ENCODE data around the gene TTL.
"Not testable (repeated sequence)": the region's sequence is repeated elsewhere in the genome, so short reads cannot be mapped to it uniquely, and the experiment has no call there.

TTL gene

GRCh38 chr2:112518807-112519206 lies 36.9 kb downstream of the TTL start:
- DNase-seq (ENCODE audit: extremely low read depth, low read depth) = no peak
- no peak overlapping the region for H3K4me3 ChIP-seq (replicated peaks; ENCODE audit: low read depth, low read length)
- TF ChIP-seq CTCF (IDR thresholded peaks at IDR 0.05; ENCODE audit: low read depth, low read length, missing control alignments) = no peak

DNA sequence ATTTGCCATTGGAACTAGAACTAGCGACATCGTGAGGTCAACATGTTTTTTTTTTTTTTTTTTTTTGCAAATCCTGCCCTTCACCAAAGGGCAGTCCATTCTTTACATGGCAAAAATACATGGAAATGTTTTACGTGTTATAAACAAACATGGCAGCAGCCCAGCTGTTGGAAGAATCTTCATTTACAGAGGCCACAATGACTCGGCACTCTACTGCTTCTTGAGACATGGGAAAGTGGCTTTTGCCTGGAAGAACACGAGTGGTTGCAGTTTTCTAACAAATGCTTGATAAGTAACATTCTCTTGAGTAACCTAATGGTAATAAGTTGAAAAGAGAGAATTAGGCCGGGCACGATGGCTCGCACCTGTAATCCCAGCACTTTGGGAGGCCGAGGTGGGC lies 37.5 kb downstream of the TTL start:
- TF ChIP-seq CTCF (IDR thresholded peaks at IDR 0.05; ENCODE audit: low read depth, low read length, missing control alignments) = no peak
- DNase-seq (ENCODE audit: extremely low read depth, low read depth) = no peak
- H3K4me3 ChIP-seq (replicated peaks; ENCODE audit: low read depth, low read length) = no peak overlapping the region

- no peak for DNase-seq (ENCODE audit: extremely low read depth, low read depth)
- no peak overlapping the region for H3K4me3 ChIP-seq (replicated peaks; ENCODE audit: low read depth, low read length)
- TF ChIP-seq CTCF (IDR thresholded peaks at IDR 0.05; ENCODE audit: low read depth, low read length, missing control alignments) = no peak
These were observed 38.4 kb downstream of the TTL start for GRCh38 chr2:112520234-112520783.

DNA sequence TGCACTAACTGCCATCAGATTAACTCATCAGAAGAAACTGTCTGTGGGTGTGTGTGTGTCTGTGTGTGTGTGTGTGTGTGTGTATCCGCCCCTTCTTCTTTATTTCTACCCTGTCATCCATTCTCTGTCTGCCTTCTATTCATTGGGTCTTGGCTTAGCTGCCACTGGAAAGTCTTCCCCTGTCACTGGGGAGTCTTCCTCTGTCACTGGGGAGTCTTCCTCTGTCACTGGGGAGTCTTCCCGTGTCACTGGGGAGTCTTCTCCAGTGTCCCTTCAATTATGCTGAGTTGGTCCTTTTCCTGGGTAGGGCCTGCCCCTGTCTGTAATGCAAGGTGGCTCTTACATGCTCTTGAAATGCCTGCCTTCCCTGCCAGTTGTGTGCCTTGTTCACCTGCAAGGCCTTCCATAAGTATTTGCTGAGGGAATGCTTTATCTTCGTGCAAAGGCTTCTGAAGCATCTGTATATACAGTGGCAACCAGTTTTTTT lies 41.4 kb downstream of the TTL start:
- no peak for TF ChIP-seq CTCF (IDR thresholded peaks at IDR 0.05; ENCODE audit: low read depth, low read length, missing control alignments)
- H3K4me3 ChIP-seq (replicated peaks; ENCODE audit: low read depth, low read length) = no peak overlapping the region
- no peak for DNase-seq (ENCODE audit: extremely low read depth, low read depth)

- DNase-seq (ENCODE audit: extremely low read depth, low read depth); H3K4me3 ChIP-seq (replicated peaks; ENCODE audit: low read depth, low read length): not testable (repeated sequence)
These were observed 42.3 kb downstream of the TTL start for GRCh38 chr2:112524276-112524675.

- no peak overlapping the region for H3K4me3 ChIP-seq (replicated peaks; ENCODE audit: low read depth, low read length)
- no peak for TF ChIP-seq CTCF (IDR thresholded peaks at IDR 0.05; ENCODE audit: low read depth, low read length, missing control alignments)
- DNase-seq (ENCODE audit: extremely low read depth, low read depth) = no peak
These were observed 46.6 kb downstream of the TTL start for GRCh38 chr2:112528541-112528940.

DNA sequence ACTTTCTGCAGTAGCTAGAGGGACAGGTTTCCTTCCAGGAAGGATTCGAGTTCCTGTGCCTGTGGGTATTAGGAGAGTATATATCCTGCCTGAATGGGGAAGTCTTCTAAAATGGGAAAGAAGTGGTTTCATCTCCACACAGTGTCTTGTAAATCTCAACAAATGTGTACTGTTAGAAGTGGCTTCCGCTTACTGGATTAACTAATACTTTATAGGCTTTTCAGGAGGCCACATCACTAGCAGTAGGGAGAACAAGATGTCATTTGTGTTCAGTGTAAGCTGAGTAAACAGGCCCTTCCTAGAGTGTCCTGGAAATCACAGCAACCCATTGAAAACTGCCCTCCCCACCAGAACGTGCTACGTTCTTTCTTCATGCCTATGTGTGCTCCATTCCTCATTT lies 47.8 kb downstream of the TTL start:
- no peak for TF ChIP-seq CTCF (IDR thresholded peaks at IDR 0.05; ENCODE audit: low read depth, low read length, missing control alignments)
- no peak for DNase-seq (ENCODE audit: extremely low read depth, low read depth)
- no peak overlapping the region for H3K4me3 ChIP-seq (replicated peaks; ENCODE audit: low read depth, low read length)

Measured in HFF-Myc (cell line).